ENCODE results near the gene P2RY8.

Gene P2RY8

DNA sequence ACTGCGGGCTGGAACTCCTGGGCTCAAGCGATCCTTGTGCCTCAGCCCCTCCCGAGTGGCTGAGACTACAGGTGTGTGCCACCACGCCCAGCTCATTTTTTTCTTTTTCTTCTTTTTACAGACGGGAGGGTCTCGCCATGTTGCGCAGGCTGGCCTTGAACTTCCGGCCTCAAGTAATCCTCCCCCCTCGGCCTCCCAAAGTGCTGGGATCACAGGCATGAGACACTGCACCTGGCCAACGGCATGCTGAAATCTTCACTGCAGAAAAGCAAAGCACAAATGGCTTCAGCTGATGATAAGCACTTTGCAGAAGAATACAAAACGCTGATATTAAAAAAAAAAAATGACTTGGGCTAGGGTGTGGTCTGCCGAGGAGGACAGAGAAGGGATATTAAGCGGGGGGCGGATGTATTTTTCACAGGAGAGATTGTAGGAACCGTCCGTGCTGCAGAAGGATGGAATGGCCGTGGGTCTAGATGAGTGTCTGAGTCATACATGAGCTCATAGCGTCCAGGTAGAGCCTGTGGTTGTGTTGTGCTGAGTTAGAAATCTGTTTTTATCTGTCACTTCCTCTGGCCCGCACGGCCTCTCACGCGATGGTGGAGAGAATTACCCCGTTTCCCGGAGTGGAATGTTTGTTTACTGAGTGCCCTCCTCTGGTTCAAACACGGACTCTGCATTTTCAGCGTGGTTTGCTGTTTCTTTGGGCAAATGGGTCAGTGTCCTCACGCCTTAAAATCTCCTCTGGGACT is 45.9 kb upstream of the P2RY8 start (continued):
- TF ChIP-seq, protein P1, sequence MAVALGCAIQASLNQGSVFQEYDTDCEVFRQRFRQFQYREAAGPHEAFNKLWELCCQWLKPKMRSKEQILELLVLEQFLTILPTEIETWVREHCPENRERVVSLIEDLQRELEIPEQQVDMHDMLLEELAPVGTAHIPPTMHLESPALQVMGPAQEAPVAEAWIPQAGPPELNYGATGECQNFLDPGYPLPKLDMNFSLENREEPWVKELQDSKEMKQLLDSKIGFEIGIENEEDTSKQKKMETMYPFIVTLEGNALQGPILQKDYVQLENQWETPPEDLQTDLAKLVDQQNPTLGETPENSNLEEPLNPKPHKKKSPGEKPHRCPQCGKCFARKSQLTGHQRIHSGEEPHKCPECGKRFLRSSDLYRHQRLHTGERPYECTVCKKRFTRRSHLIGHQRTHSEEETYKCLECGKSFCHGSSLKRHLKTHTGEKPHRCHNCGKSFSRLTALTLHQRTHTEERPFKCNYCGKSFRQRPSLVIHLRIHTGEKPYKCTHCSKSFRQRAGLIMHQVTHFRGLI (tag by site-specific recombination; IDR thresholded peaks at IDR 0.05), result no peak
- TF ChIP-seq ZNF341 (tag by site-specific recombination; IDR thresholded peaks at IDR 0.05; ENCODE audit: low read depth), result peak; percentile 49
- TF ChIP-seq ZNF169 (tag by site-specific recombination; IDR thresholded peaks at IDR 0.05), result no peak
- TF ChIP-seq KLF9 (tag by site-specific recombination; IDR thresholded peaks at IDR 0.05; ENCODE audit: low read depth), result no peak
- peak; percentile 47; the same call in 1 of the 2 replicates for TF ChIP-seq ZNF391 (tag by site-specific recombination; IDR thresholded peaks at IDR 0.05; ENCODE audit: borderline replicate concordance, low read depth)
- TF ChIP-seq ZBTB6 (tag by site-specific recombination; IDR thresholded peaks at IDR 0.05), result no peak
- TF ChIP-seq, protein P2, sequence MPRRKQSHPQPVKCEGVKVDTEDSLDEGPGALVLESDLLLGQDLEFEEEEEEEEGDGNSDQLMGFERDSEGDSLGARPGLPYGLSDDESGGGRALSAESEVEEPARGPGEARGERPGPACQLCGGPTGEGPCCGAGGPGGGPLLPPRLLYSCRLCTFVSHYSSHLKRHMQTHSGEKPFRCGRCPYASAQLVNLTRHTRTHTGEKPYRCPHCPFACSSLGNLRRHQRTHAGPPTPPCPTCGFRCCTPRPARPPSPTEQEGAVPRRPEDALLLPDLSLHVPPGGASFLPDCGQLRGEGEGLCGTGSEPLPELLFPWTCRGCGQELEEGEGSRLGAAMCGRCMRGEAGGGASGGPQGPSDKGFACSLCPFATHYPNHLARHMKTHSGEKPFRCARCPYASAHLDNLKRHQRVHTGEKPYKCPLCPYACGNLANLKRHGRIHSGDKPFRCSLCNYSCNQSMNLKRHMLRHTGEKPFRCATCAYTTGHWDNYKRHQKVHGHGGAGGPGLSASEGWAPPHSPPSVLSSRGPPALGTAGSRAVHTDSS (tag by site-specific recombination; IDR thresholded peaks at IDR 0.05), result no peak
- TF ChIP-seq, protein P3, sequence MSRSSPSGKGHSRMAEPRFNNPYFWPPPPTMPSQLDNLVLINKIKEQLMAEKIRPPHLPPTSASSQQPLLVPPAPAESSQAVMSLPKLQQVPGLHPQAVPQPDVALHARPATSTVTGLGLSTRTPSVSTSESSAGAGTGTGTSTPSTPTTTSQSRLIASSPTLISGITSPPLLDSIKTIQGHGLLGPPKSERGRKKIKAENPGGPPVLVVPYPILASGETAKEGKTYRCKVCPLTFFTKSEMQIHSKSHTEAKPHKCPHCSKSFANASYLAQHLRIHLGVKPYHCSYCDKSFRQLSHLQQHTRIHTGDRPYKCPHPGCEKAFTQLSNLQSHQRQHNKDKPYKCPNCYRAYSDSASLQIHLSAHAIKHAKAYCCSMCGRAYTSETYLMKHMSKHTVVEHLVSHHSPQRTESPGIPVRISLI (tag by site-specific recombination; IDR thresholded peaks at IDR 0.05), result no peak
- no peak for TF ChIP-seq YY1 (tag by site-specific recombination; IDR thresholded peaks at IDR 0.05)
- TF ChIP-seq KLF17 (tag by site-specific recombination; IDR thresholded peaks at IDR 0.05), result peak; percentile 86
- TF ChIP-seq ZNF26 (tag by site-specific recombination; IDR thresholded peaks at IDR 0.05), result no peak
- TF ChIP-seq ZNF639 (tag by site-specific recombination; IDR thresholded peaks at IDR 0.05), result peak; percentile 56; the same call in 1 of the 2 replicates
- TF ChIP-seq, protein P4, sequence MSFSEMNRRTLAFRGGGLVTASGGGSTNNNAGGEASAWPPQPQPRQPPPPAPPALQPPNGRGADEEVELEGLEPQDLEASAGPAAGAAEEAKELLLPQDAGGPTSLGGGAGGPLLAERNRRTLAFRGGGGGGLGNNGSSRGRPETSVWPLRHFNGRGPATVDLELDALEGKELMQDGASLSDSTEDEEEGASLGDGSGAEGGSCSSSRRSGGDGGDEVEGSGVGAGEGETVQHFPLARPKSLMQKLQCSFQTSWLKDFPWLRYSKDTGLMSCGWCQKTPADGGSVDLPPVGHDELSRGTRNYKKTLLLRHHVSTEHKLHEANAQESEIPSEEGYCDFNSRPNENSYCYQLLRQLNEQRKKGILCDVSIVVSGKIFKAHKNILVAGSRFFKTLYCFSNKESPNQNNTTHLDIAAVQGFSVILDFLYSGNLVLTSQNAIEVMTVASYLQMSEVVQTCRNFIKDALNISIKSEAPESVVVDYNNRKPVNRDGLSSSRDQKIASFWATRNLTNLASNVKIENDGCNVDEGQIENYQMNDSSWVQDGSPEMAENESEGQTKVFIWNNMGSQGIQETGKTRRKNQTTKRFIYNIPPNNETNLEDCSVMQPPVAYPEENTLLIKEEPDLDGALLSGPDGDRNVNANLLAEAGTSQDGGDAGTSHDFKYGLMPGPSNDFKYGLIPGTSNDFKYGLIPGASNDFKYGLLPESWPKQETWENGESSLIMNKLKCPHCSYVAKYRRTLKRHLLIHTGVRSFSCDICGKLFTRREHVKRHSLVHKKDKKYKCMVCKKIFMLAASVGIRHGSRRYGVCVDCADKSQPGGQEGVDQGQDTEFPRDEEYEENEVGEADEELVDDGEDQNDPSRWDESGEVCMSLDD (tag by site-specific recombination; IDR thresholded peaks at IDR 0.05), result peak; percentile 29; the same call in 1 of the 2 replicates
- no peak for TF ChIP-seq ZNF792 (tag by site-specific recombination; IDR thresholded peaks at IDR 0.05)
- peak; percentile 68; the same call in 1 of the 2 replicates for TF ChIP-seq HIC1 (tag by site-specific recombination; IDR thresholded peaks at IDR 0.05)
- no peak for TF ChIP-seq ZNF521 (tag by site-specific recombination; IDR thresholded peaks at IDR 0.05)
- TF ChIP-seq SALL2 (tag by site-specific recombination; IDR thresholded peaks at IDR 0.05; ENCODE audit: borderline replicate concordance), result no peak
- no peak; the same call in 1 of the 2 replicates for TF ChIP-seq ZNF24 (tag by site-specific recombination; IDR thresholded peaks at IDR 0.05)
- no peak for TF ChIP-seq ZNF174 (tag by site-specific recombination; IDR thresholded peaks at IDR 0.05)
- TF ChIP-seq ZNF404 (tag by site-specific recombination; IDR thresholded peaks at IDR 0.05), result no peak
- TF ChIP-seq ZNF223 (tag by site-specific recombination; IDR thresholded peaks at IDR 0.05), result no peak

All from HEK293 (cell line).